Measurements from ENCODE around the gene ZNF275. TPM values are rescaled to one million over a fixed set of nuclear protein-coding genes. Genes with fewer than 3 reads are reported as not detected.

Gene ZNF275
- total and polyA plus RNA-seq, 2 of the 4 experiments (the other 2 are of a cell fraction) = 6.6 to 9.7 TPM

- no peak overlapping the region for H3K56ac ChIP-seq (ENCODE audit: extremely low read depth, insufficient read depth, low read length)
- no peak overlapping the region for H4K5ac ChIP-seq (ENCODE audit: low read depth, low read length)
- ChIA-PET POLR2A (ENCODE audit: unreplicated experiment) (no interaction called here), CTCF (no interaction called here)
- H3K9me3 ChIP-seq (ENCODE audit: control insufficient read depth, insufficient read depth, low read length) = no peaks in the 10 kb centered on the region; the same call in 1 of the 2 replicates
- intact Hi-C loops (cut with micrococcal nuclease) (no loop called here), in situ Hi-C loops (cut with MboI; ENCODE audit: low sequenced_read_pairs) (no loop called here), dilution Hi-C loops (cut with HindIII; ENCODE audit: low sequenced_read_pairs, unreplicated experiment) (no loop called here)
- H4K8ac ChIP-seq (ENCODE audit: low read depth in 2 of 2, low read length in 2 of 2) = no peak overlapping the region
- H3K4me1 ChIP-seq (ENCODE audit: control insufficient read depth, insufficient read depth, low read length) = peaks cover under 1% of the 10 kb centered on the region; the same call in 1 of the 2 replicates
- no TSS peak for BruUV-seq (replicated peaks)
- H2AK9ac ChIP-seq (replicated peaks; ENCODE audit: low read depth, low read length, poor library complexity) = no peak overlapping the region
- H2AK5ac ChIP-seq (ENCODE audit: low read depth, low read length) = no peak overlapping the region
- H4K91ac ChIP-seq (ENCODE audit: insufficient read depth, low read depth, low read length) = no peak overlapping the region
- no peak overlapping the region for H3K18ac ChIP-seq (ENCODE audit: low read depth, low read length)
- H4K20me1 ChIP-seq (ENCODE audit: insufficient read depth, low read length) = peaks cover 22% of the 10 kb centered on the region
- TF ChIP-seq, protein P1, sequence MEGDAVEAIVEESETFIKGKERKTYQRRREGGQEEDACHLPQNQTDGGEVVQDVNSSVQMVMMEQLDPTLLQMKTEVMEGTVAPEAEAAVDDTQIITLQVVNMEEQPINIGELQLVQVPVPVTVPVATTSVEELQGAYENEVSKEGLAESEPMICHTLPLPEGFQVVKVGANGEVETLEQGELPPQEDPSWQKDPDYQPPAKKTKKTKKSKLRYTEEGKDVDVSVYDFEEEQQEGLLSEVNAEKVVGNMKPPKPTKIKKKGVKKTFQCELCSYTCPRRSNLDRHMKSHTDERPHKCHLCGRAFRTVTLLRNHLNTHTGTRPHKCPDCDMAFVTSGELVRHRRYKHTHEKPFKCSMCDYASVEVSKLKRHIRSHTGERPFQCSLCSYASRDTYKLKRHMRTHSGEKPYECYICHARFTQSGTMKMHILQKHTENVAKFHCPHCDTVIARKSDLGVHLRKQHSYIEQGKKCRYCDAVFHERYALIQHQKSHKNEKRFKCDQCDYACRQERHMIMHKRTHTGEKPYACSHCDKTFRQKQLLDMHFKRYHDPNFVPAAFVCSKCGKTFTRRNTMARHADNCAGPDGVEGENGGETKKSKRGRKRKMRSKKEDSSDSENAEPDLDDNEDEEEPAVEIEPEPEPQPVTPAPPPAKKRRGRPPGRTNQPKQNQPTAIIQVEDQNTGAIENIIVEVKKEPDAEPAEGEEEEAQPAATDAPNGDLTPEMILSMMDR (conservative IDR thresholded peaks at IDR 0.05; ENCODE audit: low read depth, low read length) = no peak
- TF ChIP-seq ELK1 (IDR thresholded peaks at IDR 0.05; ENCODE audit: borderline replicate concordance, low read depth, low read length) = no peak
- no peak for TF ChIP-seq SMC3 (IDR thresholded peaks at IDR 0.05; ENCODE audit: low read depth, low read length)
- no peak for TF ChIP-seq MAFK (IDR thresholded peaks at IDR 0.05; ENCODE audit: low read depth, low read length)
- no peak for TF ChIP-seq POLR2A (IDR thresholded peaks at IDR 0.05; ENCODE audit: low read depth, low read length)
- no peak for TF ChIP-seq RAD21 (IDR thresholded peaks at IDR 0.05; ENCODE audit: low read length)
- TF ChIP-seq MAZ (IDR thresholded peaks at IDR 0.05; ENCODE audit: borderline replicate concordance, low read depth, low read length) = no peak
- TF ChIP-seq USF2 (IDR thresholded peaks at IDR 0.05; ENCODE audit: low read depth, low read length) = no peak
- TF ChIP-seq FOS (IDR thresholded peaks at IDR 0.05; ENCODE audit: low read depth, low read length) = no peak
- TF ChIP-seq CEBPB (IDR thresholded peaks at IDR 0.05; ENCODE audit: low read depth, low read length) = no peak
- no peak for TF ChIP-seq RFX5 (IDR thresholded peaks at IDR 0.05; ENCODE audit: low read depth, low read length)
- TF ChIP-seq CHD1 (IDR thresholded peaks at IDR 0.05; ENCODE audit: low read depth, low read length) = no peak
- TF ChIP-seq RCOR1 (IDR thresholded peaks at IDR 0.05; ENCODE audit: insufficient replicate concordance, low read length) = no peak
- no peak for TF ChIP-seq MXI1 (IDR thresholded peaks at IDR 0.05; ENCODE audit: borderline replicate concordance, low read depth, low read length)
- TF ChIP-seq NFE2L2 (IDR thresholded peaks at IDR 0.05; ENCODE audit: low read depth, low read length) = no peak
- no peak for TF ChIP-seq BHLHE40 (IDR thresholded peaks at IDR 0.05; ENCODE audit: low read depth, low read length)
- H2BK120ac ChIP-seq (ENCODE audit: low read depth, low read length) = no peak overlapping the region
- no peak overlapping the region for H2AFZ ChIP-seq (replicated peaks; ENCODE audit: low read length, poor library complexity)
- no peaks in the 10 kb centered on the region for H3K27me3 ChIP-seq (ENCODE audit: control insufficient read depth, insufficient read depth, low read length)
- H3K9me1 ChIP-seq (ENCODE audit: insufficient read depth, low read length) = peaks cover 3% of the 10 kb centered on the region; the same call in 1 of the 2 replicates
- DNase-seq (no peak), ATAC-seq (ENCODE audit: low read depth) (no peak)
- no peak overlapping the region for H3K23ac ChIP-seq (ENCODE audit: low read depth, low read length)
- H2BK20ac ChIP-seq (ENCODE audit: low read depth, low read length) = no peak overlapping the region
- H3K4ac ChIP-seq (ENCODE audit: low read depth, low read length) = no peak overlapping the region
- H3K14ac ChIP-seq (replicated peaks; ENCODE audit: low read depth, low read length) = no peak overlapping the region
- no peak overlapping the region for H2BK15ac ChIP-seq (ENCODE audit: low read depth, low read length)
- H2BK5ac ChIP-seq (ENCODE audit: low read depth, low read length, poor library complexity, severe bottlenecking) = no peak overlapping the region
- H3K4me2 ChIP-seq (ENCODE audit: low read depth, low read length) = no peak overlapping the region
- H3K36me3 ChIP-seq (ENCODE audit: control insufficient read depth, insufficient read depth, low read length) = peaks cover 14% of the 10 kb centered on the region; the same call in 1 of the 2 replicates
- no peak overlapping the region for H3K9ac ChIP-seq (ENCODE audit: low read depth, low read length)
- H3K79me1 ChIP-seq (ENCODE audit: low read depth in 1 of 2, low read length in 2 of 2) = peaks cover 8 to 45% of the 10 kb centered on the region in 2 experiments
- no peak overlapping the region for H3K4me3 ChIP-seq (ENCODE audit: insufficient read depth, low read depth, low read length)
- WGBS, 2 experiments (ENCODE audit: extremely low coverage in 2 of 2, insufficient read length in 1 of 2) = 74% methylated on average over 3 of the region's 6 CpGs; no CpG with 5 or more reads in 1 of the 2 experiments
- no peak overlapping the region for H3K27ac ChIP-seq (ENCODE audit: insufficient read depth, low read length)
These were observed 6.2 kb downstream of the ZNF275 start for GRCh38 chrX:153340111-153340510.
